Dermis blood vessel endothelial cell (primary cell): ENCODE results near the gene UBE2E2. TPM values are rescaled to one million over a fixed set of nuclear protein-coding genes. Genes with fewer than 3 reads are reported as not detected.
A peak's percentile ranks its signal among the peaks of the same experiment; 100 is the strongest.

Experiments used
- DNase-seq: peaks from one replicate; pipeline ENCODE4 v3.0.0; 2010
- total RNA-seq: library from RNA; depleted of rRNA; stranded (reverse); fragments of >200 nt; gene quantifications from 2 replicates; pipeline ENCODE4 v1.2.3, GENCODE V29; 2014

UBE2E2 gene
- total RNA-seq, 1 donor from 2014 or later: 32.2 TPM

- no peak for DNase-seq
Measured at GRCh38 chr3:23547905-23548650, 345.0 kb downstream of the UBE2E2 start.

DNA sequence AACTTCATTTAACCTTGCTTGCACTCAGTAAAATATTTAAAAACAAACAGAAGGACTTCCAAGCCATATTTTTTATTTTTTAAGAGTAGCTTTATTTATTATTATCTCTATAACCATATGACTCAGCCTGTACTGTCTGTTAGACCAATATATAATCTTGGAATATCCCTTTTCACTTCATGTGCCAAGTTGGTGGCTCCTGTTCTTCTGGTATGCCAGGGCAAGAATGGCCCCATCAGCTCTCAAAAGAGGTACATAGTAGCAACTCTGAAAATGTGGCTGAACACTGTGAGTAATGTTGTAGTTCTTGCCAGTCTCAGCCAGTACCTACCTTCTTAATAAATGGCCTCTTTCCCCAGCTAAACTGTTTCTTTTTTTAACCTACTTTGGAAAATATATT lies 345.6 kb downstream of the UBE2E2 start:
- DNase-seq: no peak

GRCh38 chr3:23549148-23549910 lies 346.2 kb downstream of the UBE2E2 start:
- no peak for DNase-seq

- no peak for DNase-seq
Measured at GRCh38 chr3:23550402-23550801, 347.3 kb downstream of the UBE2E2 start.

DNA sequence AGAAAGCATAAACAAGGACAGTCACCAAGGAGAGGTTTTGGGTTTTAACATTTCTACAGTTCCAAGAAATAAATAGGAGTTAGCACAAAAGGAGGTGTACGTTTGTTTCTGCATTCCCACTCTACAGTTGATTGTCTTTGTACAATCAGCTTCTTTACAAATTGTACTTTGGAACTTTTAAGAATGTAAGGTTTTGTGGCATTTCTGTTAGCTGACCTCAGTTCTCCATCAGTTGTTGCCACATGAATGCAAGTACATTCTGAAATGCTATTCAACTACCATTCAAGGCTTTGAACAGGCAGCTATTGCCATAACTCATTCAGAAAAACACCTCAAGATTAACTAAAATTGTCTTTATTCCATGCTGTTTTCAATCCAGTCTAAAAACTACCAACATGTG lies 349.4 kb downstream of the UBE2E2 start:
- DNase-seq: no peak

DNA sequence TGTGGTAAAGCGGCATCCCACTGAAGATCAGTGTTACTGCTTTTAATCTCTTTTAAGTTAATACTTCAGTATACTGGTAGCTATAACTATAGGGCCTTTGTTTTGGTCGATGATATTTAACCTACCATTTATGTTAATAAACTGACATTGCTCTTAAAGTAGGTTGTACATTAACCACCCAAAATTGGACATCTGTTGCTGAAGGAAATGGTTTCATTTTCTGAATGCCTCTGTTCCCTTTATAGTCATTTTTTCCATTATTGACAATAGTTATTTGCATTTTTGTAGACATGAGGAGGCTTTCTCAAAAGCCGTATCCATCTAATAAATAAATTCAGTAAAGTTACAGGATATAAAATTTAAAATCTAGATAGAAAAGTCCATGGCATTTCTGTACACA lies 350.2 kb downstream of the UBE2E2 start:
- no peak for DNase-seq

- DNase-seq: peak; percentile 15
Measured at GRCh38 chr3:23565041-23565775, 362.1 kb downstream of the UBE2E2 start.

DNA sequence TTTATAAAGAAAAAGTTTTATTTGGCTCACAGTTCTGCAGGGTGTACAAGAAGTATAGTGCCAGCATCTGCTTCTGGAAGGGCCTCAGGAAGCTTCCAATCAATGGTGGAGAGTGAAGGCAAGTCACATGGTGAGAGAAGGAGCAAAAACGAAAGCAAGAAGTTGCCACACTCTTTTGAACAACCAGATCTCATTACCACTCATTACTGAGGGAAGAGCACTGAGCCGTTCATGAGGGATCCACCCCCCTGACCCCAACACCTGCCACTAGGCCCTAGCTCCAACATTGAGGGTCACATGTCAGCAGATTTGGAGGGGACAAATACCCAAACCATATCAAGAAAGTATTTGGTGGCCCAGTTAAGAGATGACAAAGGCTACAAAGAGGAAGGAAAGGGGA lies 363.4 kb downstream of the UBE2E2 start:
- DNase-seq: no peak

GRCh38 chr3:23567917-23568316 lies 364.8 kb downstream of the UBE2E2 start:
- DNase-seq: peak; percentile 50

DNA sequence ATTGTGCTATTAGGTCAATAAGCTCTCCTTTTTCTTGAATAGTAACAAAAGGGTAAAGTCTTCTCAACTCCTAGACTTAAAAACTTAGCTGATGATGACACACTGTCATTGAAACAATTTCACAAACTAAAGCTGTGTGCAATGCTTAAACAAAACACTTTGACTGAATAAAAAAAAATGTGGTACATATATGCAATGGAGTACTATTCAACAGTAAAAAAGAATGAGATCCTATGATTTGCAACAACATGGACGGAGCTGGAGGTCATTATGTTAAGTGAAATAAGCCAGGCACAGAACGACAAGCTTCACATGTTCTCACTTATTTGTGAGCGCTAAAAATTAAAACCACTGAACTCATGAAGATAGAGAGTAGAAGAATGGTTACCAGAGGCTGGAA lies 370.7 kb downstream of the UBE2E2 start:
- DNase-seq: no peak

DNA sequence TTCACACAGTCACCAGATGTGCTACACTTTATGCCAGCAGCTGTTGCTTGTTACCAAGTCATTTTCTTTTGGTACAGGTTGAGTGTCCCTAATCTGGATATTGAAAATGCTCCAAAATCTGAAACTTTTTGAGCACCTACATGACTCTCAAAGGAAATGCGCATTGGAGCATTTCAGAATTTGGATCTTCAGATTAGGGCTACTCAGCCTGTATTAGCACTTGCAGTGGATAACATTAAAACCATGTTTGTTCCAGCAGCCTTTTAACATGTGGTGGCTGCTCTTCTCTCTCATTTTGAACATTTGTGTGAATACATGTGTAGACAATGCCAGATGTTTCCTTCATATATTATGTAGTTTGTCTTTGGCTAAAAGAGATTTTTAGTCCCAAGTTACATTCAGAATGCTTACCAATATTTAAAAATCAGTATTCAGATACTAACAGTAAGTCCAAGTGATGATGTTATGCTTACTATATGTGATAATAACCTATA lies 371.7 kb downstream of the UBE2E2 start:
- DNase-seq: no peak

DNA sequence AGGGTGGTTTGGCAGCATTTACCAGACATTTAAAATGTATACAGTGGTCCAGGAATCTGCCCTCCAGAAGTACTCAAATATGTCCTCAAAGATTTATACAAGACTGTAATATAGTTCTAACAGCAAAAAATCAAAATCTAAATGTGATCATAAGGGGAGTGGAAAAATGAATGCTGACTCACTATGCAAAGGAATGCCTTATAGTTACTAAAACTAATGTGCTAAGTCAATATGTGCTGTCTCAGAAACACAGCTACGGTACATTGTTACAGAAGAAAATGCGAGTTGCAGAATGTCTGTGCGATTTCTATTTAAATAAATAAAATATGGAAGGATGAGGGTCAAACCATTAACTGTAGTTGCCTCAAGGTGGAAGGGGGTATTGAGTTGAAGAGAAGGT lies 372.6 kb downstream of the UBE2E2 start:
- DNase-seq: no peak

DNA sequence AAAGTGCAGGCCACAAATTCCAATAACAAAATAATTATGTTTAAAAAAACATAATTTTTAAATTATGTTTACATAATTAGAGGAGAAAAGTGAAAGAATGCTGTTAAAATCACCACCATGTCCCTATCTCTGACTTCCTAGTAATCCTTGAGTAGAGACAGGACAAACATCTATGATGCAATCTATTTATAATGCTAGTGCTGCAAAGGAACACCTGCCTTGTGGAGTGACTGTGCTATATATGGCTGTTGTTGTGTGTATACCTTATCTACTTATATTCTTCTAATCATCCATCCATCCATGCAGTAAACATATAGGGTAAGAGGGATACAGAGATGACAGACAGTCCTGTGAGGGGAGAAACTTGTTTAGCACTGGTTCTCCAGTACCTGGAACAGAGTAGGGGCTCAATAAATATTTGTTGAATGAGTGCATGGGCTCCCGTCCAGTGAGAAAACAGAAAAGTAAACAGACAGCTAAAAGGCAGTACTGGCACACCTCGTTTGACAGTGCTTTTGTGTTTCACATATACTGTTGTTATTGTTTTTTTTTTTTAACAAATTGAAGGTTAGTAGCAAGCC lies 373.3 kb downstream of the UBE2E2 start:
- no peak for DNase-seq

GRCh38 chr3:23580096-23580713 lies 377.1 kb downstream of the UBE2E2 start:
- DNase-seq: no peak

GRCh38 chr3:23583980-23584740 lies 381.0 kb downstream of the UBE2E2 start:
- no peak for DNase-seq

DNA sequence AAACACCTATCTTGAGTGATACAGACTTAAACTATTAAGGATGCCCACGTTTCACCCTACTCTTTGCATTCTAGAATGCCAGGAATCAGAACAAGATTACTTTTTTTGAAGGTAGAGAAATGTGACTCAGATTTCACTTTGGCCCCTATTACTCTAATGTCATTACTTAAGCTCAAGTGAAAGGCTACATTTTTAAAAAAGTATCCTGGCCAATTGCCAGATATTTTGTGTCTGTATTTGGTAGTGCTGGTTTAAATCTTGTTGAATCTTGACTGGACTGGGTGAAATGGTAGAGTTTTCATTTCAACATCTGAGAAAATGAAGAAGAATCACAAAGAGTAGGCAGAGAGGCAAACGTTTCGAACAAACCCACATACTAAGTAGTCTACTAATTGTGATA lies 384.4 kb downstream of the UBE2E2 start:
- DNase-seq: no peak

DNA sequence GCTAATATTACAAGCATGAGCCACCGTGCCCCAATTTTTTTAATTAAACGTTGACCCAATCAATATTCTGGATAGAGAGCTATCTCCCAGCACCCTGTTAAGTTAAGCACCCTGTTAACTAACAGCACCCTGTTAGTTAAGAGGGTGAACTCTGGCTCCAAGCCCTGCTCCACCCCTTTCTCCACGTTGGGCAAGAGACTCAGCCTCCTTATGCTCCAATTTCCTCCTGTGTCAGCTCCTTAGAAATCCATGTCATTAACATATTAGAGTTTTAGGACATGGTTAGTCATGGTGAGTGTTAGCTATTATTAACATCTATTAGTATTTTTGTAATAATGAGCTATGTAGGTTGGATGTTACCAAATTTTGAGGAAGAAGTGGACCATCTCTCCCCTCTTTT lies 385.4 kb downstream of the UBE2E2 start:
- no peak for DNase-seq

- no peak for DNase-seq
Measured at GRCh38 chr3:23589602-23590001, 386.5 kb downstream of the UBE2E2 start.

- DNase-seq: no peak
Measured at GRCh38 chr3:23590424-23591273, 387.5 kb downstream of the UBE2E2 start.

DNA sequence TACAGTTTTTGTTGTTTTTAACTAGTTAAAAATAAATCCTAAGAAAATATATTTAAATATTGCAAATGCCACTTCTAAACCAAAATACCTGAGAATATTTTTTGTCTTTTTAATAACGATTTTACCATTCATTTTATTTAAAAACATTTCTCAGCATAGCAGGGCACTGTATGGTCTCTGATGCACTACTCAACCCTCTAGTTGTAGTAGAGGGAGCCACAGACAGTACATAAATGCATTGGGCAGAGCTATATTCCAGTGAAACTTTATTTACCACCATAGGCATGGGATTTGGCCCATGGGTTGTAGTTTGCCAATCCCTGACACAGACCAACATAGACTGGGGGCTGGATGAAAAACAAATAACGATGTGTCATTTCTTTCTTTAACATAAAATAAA lies 388.2 kb downstream of the UBE2E2 start:
- no peak for DNase-seq
